Esophagus muscularis mucosa (tissue), 4 donors: ENCODE data around the gene DAPK2. TPM values are rescaled to one million over a fixed set of nuclear protein-coding genes. Genes with fewer than 3 reads are reported as not detected.

Experiments used
- DNase-seq: peaks from one replicate; pipeline ENCODE4 v3.0.0-alpha.2; 2017; ENCODE audit errors: extremely low spot score
- H3K27ac ChIP-seq, 4 donors: fragments of 200-600 bp; sonication (generic); replicated peaks in 1 of 4; 1 replicate in 3 of 4; 2 replicates in 1 of 4; pipeline ENCODE4 v1.5.1; 2016 to 2019; ENCODE audit warnings: mild to moderate bottlenecking in 1 of 4
- H3K27me3 ChIP-seq, 4 donors: fragments of 200-600 bp; sonication (generic); one replicate each; pipeline versions ENCODE4 v1.5.1 to v1.6.0; 2016 to 2019
- H3K36me3 ChIP-seq, 4 donors: fragments of 200-600 bp; sonication (generic); one replicate each; pipeline ENCODE4 v1.5.1; 2016 to 2019
- H3K4me1 ChIP-seq, 4 donors: fragments of 200-600 bp; sonication (generic); one replicate each; pipeline ENCODE4 v1.5.1; 2016 to 2019
- H3K4me3 ChIP-seq, 4 donors: fragments of 200-600 bp; sonication (generic); 1 replicate in 2 of 4; 2 replicates in 2 of 4; pipeline ENCODE4 v1.5.1; 2016 to 2019; ENCODE audit warnings: mild to moderate bottlenecking in 4 of 4, moderate library complexity in 1 of 4
- H3K9me3 ChIP-seq, 4 donors: fragments of 200-600 bp; sonication (generic); 1 replicate in 3 of 4; 2 replicates in 1 of 4; pipeline ENCODE4 v1.5.1; 2016 to 2019
- CTCF ChIP-seq, 3 experiments: fragments of 200-600 bp in 2 of 3; fragments of 450-650 bp in 1 of 3; sonication (generic) in 2 of 3; IDR thresholded peaks; one replicate each; pipeline ENCODE4 v1.5.1; 2017 to 2019; ENCODE audit warnings: antibody characterized with exemption in 3 of 3, mild to moderate bottlenecking in 2 of 3, moderate library complexity in 1 of 3
- EP300 ChIP-seq: sonication (generic); formaldehyde crosslinking; IDR thresholded peaks from one replicate; pipeline ENCODE4 v1.6.1; 2017; ENCODE audit warnings: antibody characterized with exemption
- POLR2A ChIP-seq: fragments of 450-650 bp; IDR thresholded peaks from one replicate; pipeline ENCODE4 v1.6.1; 2017; ENCODE audit warnings: antibody characterized with exemption, moderate library complexity, mild to moderate bottlenecking, low read depth
- POLR2AphosphoS5 ChIP-seq, 2 donors: sonication (generic); formaldehyde crosslinking; IDR thresholded peaks; one replicate each; pipeline ENCODE4 v1.6.1; 2017; ENCODE audit warnings: antibody characterized with exemption in 2 of 2
- WGBS: methylation state at CpG from one replicate; pipeline ENCODE4 v1.1.5; 2018; 5-methylcytosine and 5-hydroxymethylcytosine counted together
- intact Hi-C: fragments of 100-400 bp; cut with DNase I; formaldehyde crosslinking; loops from one replicate; pipeline ENCODE4 v1.15.1; 2023
- total RNA-seq, 4 donors: library from RNA; depleted of rRNA; stranded (reverse); fragments of >200 nt; gene quantifications; one replicate each; pipeline versions ENCODE4 v1.1.0 to v1.2.1, GENCODE V29; 2016

DAPK2 gene
- total RNA-seq, 4 donors from 2014 or later: 1.5 to 11.2 (median 7.3) TPM

- Histone ChIP-seq H3K9me3 (no peaks in the 10 kb centered on the region), H3K27me3 (no peaks in the 10 kb centered on the region), H3K4me1 (peaks cover 7 to 51% (median 13%) of the 10 kb centered on the region in 4 donors), H3K27ac (peak overlapping the region in 1 of 4 donors; percentile 17), H3K4me3 (no peak overlapping the region), H3K36me3 (no peaks in the 10 kb centered on the region)
- intact Hi-C loops: no loop called here
- DNase-seq: no peak
- WGBS: 70% methylated on average over 2 of the region's 2 CpGs
- TF ChIP-seq EP300 (no peak), POLR2AphosphoS5 (IDR thresholded peaks at IDR 0.05) (no peak), POLR2A (no peak), CTCF (IDR thresholded peaks at IDR 0.05) (no peak)
These were observed 74.9 kb downstream of the DAPK2 start for GRCh38 chr15:63971427-63971805.

DNA sequence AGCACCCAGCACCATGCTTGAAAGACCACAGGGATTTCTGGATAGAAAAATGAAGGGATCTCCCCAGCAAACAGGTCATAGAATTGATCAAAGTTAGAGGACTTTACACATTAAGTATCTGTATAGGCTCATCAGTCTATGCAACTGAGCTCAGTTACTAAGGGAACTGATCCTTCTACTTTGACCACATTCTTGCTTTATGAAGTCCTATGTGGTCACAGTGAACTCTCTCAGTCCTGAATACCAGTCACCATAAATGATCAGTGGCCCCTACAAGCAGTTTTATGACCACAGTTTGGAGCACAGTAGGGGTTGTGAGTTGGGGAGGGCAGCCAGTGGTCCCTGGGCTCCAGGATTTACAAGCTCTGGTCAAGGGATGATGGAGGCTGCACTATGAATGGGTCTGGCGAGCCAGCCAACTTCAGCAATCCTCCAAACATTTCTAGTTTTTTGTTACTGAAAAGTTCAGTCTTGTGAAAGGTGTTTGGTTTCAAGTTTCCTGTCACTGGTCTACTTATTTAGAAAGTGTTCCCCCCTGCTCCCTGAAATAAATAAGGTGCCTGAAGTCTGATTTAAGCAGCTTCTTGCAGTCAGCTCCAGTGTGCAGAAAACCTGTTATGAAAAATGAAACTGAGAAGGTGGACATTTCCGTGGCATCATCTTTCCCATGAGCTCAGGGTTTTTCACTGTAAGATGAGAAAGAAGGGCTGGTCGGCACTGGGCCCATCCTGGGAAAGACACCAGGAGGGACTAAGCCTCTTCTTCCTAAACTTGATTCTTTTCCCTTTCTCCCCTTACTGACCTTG is 75.5 kb downstream of the DAPK2 start:
- TF ChIP-seq CTCF (IDR thresholded peaks at IDR 0.05): no peak
- TF ChIP-seq POLR2AphosphoS5 (IDR thresholded peaks at IDR 0.05): no peak
- TF ChIP-seq EP300: no peak
- no peak for TF ChIP-seq POLR2A
- Histone ChIP-seq H3K27ac (peak overlapping the region in 1 of 4 donors; percentile 17), H3K9me3 (no peaks in the 10 kb centered on the region), H3K36me3 (no peaks in the 10 kb centered on the region), H3K4me3 (no peak overlapping the region), H3K27me3 (no peaks in the 10 kb centered on the region), H3K4me1 (peaks cover 7 to 51% (median 13%) of the 10 kb centered on the region in 4 donors)
- no peak for DNase-seq
- intact Hi-C loops: no loop called here
- WGBS: 89% methylated on average over 3 of the region's 3 CpGs

GRCh38 chr15:63969652-63970421 is 76.4 kb downstream of the DAPK2 start:
- Histone ChIP-seq H3K4me1 (peaks cover 7 to 51% (median 13%) of the 10 kb centered on the region in 4 donors), H3K36me3 (no peaks in the 10 kb centered on the region), H3K9me3 (peaks cover 0 to 2% (median 0%) of the 10 kb centered on the region in 4 donors), H3K27ac (no peak overlapping the region), H3K27me3 (peaks cover 0 to 3% (median 0%) of the 10 kb centered on the region in 4 donors), H3K4me3 (no peak overlapping the region)
- no peak for TF ChIP-seq CTCF (IDR thresholded peaks at IDR 0.05)
- no peak for TF ChIP-seq EP300
- TF ChIP-seq POLR2AphosphoS5 (IDR thresholded peaks at IDR 0.05): peak in 1 of 2 donors; percentile 38
- WGBS: 97% methylated on average over 2 of the region's 2 CpGs
- DNase-seq: no peak
- intact Hi-C loops: no loop called here

DNA sequence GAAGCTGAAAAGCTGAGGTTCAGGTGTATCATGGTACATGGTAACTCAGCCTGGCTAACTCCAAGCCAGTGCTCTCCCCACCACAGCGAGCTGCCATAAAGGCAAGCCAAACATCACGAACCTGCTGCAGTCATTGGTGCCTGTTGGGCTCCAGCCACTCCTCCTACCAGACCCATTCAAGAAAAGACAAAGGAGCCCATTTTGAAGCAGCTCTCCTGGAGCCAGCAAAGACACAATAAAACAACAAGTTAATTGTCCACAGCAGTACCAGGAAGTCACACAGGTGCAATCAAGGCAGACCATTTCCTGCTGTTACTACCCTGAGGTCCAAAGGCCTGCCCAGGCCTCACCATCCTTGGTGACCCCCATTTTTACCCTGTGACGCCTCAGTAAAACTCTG is 77.6 kb downstream of the DAPK2 start:
- Histone ChIP-seq H3K4me1 (peaks cover 7 to 51% (median 13%) of the 10 kb centered on the region in 4 donors), H3K9me3 (peaks cover 0 to 6% (median 0%) of the 10 kb centered on the region in 4 donors), H3K27me3 (peaks cover 0 to 3% (median 0%) of the 10 kb centered on the region in 4 donors), H3K36me3 (no peaks in the 10 kb centered on the region), H3K4me3 (no peak overlapping the region), H3K27ac (no peak overlapping the region)
- WGBS: 91% methylated on average over 3 of the region's 3 CpGs
- TF ChIP-seq CTCF (IDR thresholded peaks at IDR 0.05): no peak
- TF ChIP-seq EP300: no peak
- no peak for TF ChIP-seq POLR2A
- no peak for TF ChIP-seq POLR2AphosphoS5 (IDR thresholded peaks at IDR 0.05)
- no peak for DNase-seq
- intact Hi-C loops: no loop called here
